ENCODE measurements around the gene ADAM15. TPM values are rescaled to one million over a fixed set of nuclear protein-coding genes. Genes with fewer than 3 reads are reported as not detected.

The ADAM15 gene
- total and polyA plus RNA-seq, 2 donors (not counting 1 experiment from before 2014, with no cell fraction given): 14.6 to 28.4 TPM

DNA sequence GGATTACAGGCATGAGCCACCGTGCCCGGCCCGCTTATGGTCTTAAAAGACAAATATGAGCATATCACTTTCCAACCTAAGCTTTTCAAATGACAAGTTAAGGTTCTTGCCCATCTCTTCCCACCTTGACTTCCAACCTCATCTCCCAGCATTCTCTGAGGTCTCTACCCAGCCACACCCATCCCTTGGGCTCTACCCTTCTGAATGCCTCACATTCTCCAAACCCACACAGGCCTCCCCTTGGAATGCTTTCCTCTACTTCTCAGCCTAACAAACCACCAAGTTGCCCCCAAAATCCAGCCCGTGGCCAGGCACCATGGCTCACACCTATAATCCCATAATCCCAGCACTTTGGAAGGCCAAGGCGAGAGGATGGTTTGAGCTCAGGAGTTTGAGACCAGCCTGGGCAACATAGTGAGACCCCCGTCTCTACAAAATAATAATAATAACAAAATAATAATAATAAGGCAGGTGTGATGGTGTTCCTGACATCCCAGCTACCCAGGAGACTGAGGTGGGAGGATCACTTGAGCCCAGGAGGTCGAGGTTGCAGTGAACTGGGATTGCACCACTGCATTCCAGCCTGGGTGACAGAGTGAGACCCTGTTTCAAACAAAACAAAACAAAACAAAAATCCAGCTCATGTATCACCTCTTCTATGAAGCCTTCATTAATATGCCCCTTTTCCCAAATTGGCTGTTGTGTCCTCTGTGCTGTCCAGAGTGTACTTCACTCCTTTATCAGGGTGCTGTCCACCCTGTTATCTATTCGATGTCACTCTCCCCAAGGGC lies 28.8 kb upstream of the ADAM15 start:
- Mint-ChIP-seq H3K4me3 (no peak overlapping the region), H3K27ac (peak overlapping the region; percentile 53), H3K4me1 (peaks cover 25% of the 10 kb centered on the region), H3K27me3 (no peaks in the 10 kb centered on the region), H3K9me3 (ENCODE audit: insufficient read depth) (no peaks in the 10 kb centered on the region)
- ATAC-seq (ENCODE audit: low read depth) (no peak), DNase-seq (no peak)
- Histone ChIP-seq H3K9ac (ENCODE audit: low read length) (no peak overlapping the region), H3K27me3 (replicated peaks in 1 of 4; ENCODE audit: control extremely low read depth in 1 of 4, control insufficient read depth in 3 of 4, insufficient read depth in 4 of 4, low read length in 3 of 4) (no peaks in the 10 kb centered on the region), H3K4me2 (replicated peaks; ENCODE audit: low read depth, low read length, poor library complexity, severe bottlenecking) (no peak overlapping the region), H3K36me3 (replicated peaks in 1 of 2; ENCODE audit: control extremely low read depth in 1 of 2, control insufficient read depth in 1 of 2, extremely low read depth in 1 of 2, insufficient read depth in 2 of 2, low read length in 1 of 2) (no peaks in the 10 kb centered on the region), H3K9me3 (ENCODE audit: control extremely low read depth in 1 of 3, control insufficient read depth in 2 of 3, insufficient read depth in 1 of 3, low read length in 2 of 3) (peaks cover 0 to 2% (median 0%) of the 10 kb centered on the region in 3 donors), H3K4me1 (ENCODE audit: control insufficient read depth in 2 of 2, insufficient read depth in 2 of 2, low read length in 2 of 2) (peaks cover 11 to 17% of the 10 kb centered on the region in 2 donors), H4K20me1 (ENCODE audit: control insufficient read depth, insufficient read depth, low read length, poor library complexity, severe bottlenecking) (peaks cover 5% of the 10 kb centered on the region), H3K27ac (ENCODE audit: low read length in 2 of 2) (no peak overlapping the region), H3K79me2 (ENCODE audit: control insufficient read depth, insufficient read depth, low read length) (peaks cover 3% of the 10 kb centered on the region), H3K4me3 (ENCODE audit: control extremely low read depth in 1 of 5, extremely low read depth in 1 of 5, insufficient read depth in 1 of 5, low read depth in 2 of 5, low read length in 4 of 5) (no peak overlapping the region), H2AFZ (ENCODE audit: insufficient read depth, low read depth, low read length, poor library complexity, severe bottlenecking) (no peak overlapping the region)
- TF ChIP-seq CTCF (IDR thresholded peaks at IDR 0.05): no peak
- no peak for TF ChIP-seq EZH2 (IDR thresholded peaks at IDR 0.05; ENCODE audit: borderline replicate concordance, insufficient read depth, low read depth, low read length, poor library complexity, severe bottlenecking)
- ChIA-PET POLR2A (no interaction called here), CTCF (interaction anchor here (0.5 to 17.4 kb wide), 5 partner anchors 22 to 122 kb away, joined by 3 to 295 read pairs (median 3); partner anchors contain the start of genes LENEP and ZBTB7B)
- intact Hi-C loops (cut with micrococcal nuclease): no loop called here
- WGBS (ENCODE audit: insufficient coverage): 96% methylated on average over 5 of the region's 8 CpGs

GRCh38 chr1:155022927-155023236 lies 28.2 kb upstream of the ADAM15 start:
- Histone ChIP-seq H3K4me2 (replicated peaks; ENCODE audit: low read depth, low read length, poor library complexity, severe bottlenecking) (no peak overlapping the region), H3K27ac (ENCODE audit: low read length in 2 of 2) (no peak overlapping the region), H2AFZ (ENCODE audit: insufficient read depth, low read depth, low read length, poor library complexity, severe bottlenecking) (no peak overlapping the region), H4K20me1 (ENCODE audit: control insufficient read depth, insufficient read depth, low read length, poor library complexity, severe bottlenecking) (peaks cover 4% of the 10 kb centered on the region), H3K9ac (ENCODE audit: low read length) (no peak overlapping the region), H3K4me1 (ENCODE audit: control insufficient read depth in 2 of 2, insufficient read depth in 2 of 2, low read length in 2 of 2) (peaks cover 8 to 13% of the 10 kb centered on the region in 2 donors), H3K4me3 (ENCODE audit: control extremely low read depth in 1 of 5, extremely low read depth in 1 of 5, insufficient read depth in 1 of 5, low read depth in 2 of 5, low read length in 4 of 5) (no peak overlapping the region), H3K79me2 (ENCODE audit: control insufficient read depth, insufficient read depth, low read length) (peaks cover 3% of the 10 kb centered on the region), H3K9me3 (ENCODE audit: control extremely low read depth in 1 of 3, control insufficient read depth in 2 of 3, insufficient read depth in 1 of 3, low read length in 2 of 3) (peaks cover 0 to 2% (median 0%) of the 10 kb centered on the region in 3 donors), H3K27me3 (replicated peaks in 1 of 4; ENCODE audit: control extremely low read depth in 1 of 4, control insufficient read depth in 3 of 4, insufficient read depth in 4 of 4, low read length in 3 of 4) (no peaks in the 10 kb centered on the region), H3K36me3 (replicated peaks in 1 of 2; ENCODE audit: control extremely low read depth in 1 of 2, control insufficient read depth in 1 of 2, extremely low read depth in 1 of 2, insufficient read depth in 2 of 2, low read length in 1 of 2) (no peaks in the 10 kb centered on the region)
- Mint-ChIP-seq H3K9me3 (ENCODE audit: insufficient read depth) (no peaks in the 10 kb centered on the region), H3K27ac (no peak overlapping the region), H3K4me1 (peaks cover 20% of the 10 kb centered on the region), H3K4me3 (no peak overlapping the region), H3K27me3 (no peaks in the 10 kb centered on the region)
- ChIA-PET CTCF (interaction anchor here (0.5 to 17.4 kb wide), 4 partner anchors 23 to 123 kb away, joined by 3 to 295 read pairs (median 4); partner anchors contain the start of genes LENEP and ZBTB7B), POLR2A (no interaction called here)
- TF ChIP-seq CTCF (IDR thresholded peaks at IDR 0.05): no peak
- TF ChIP-seq EZH2 (IDR thresholded peaks at IDR 0.05; ENCODE audit: borderline replicate concordance, insufficient read depth, low read depth, low read length, poor library complexity, severe bottlenecking): no peak
- 60% methylated on average over 4 of the region's 4 CpGs for WGBS (ENCODE audit: insufficient coverage)
- intact Hi-C loops (cut with micrococcal nuclease): no loop called here
- no peak for DNase-seq
- no peak for ATAC-seq (ENCODE audit: low read depth)
